ENCODE results near the gene PNMA6E.

PNMA6E gene

DNA sequence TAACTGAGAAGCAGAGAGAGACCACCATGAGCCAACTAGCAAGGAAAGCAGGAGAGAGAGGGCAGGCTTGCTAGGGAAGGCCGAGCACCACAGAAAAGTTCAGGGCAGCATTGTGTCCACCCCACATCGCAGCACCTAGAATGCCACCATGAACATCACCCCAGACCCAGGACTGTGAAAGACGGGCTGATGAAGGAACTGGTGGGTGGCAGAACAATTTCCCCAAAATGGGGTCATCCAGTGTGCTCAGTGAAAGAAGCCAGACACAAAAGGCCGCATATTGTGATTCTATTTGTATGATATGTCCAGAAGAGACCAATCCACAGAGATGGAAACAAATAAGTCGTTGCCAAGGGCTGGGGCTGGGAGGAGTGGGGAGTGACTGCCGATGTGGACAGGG lies 16.8 kb downstream of the PNMA6E start:
- DNase-seq (ENCODE audit: low spot score): no peak

- DNase-seq (ENCODE audit: low spot score): no peak
Measured at GRCh38 chrX:153382563-153383482, 18.3 kb downstream of the PNMA6E start.

DNA sequence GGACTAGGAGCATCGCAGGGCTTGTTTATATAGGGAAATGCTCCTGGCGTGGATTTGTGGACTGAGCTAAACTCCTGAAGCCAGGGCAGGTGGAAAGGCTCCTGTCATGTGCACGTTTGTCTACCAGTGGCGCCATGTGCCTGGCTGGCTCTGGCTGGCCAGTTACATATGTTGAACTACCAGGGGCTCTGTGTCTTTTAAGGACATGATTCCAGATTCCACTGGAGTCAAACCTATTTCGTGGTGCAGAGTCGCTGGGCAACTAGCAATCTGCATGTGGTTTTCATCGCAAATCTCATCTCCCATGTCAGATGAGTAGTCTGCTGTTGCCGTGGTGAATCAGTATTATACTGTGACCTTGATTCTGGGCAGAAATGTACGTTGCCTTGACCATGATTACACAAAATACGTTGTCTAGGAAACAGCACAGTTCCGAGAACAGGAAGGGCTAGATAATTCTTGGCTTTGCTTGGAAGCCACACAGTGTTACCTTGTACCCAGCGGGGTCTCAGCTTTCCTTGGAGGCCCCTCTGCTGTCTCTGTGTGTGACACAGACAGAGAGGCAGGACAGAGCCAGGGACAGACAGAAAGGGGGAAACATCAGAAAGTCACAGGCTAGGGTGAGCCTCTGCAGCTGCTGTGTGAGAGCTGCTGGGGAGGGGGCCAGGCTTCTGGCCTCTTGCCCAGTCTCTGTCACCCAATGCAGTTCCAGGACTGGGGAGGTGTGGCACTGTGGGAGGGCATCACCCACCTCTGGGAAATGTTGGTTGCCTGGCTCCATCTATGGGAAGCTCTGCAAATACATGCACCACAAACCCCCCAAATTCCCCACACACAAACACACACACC lies 19.2 kb downstream of the PNMA6E start:
- DNase-seq (ENCODE audit: low spot score): peak; percentile 10

DNA sequence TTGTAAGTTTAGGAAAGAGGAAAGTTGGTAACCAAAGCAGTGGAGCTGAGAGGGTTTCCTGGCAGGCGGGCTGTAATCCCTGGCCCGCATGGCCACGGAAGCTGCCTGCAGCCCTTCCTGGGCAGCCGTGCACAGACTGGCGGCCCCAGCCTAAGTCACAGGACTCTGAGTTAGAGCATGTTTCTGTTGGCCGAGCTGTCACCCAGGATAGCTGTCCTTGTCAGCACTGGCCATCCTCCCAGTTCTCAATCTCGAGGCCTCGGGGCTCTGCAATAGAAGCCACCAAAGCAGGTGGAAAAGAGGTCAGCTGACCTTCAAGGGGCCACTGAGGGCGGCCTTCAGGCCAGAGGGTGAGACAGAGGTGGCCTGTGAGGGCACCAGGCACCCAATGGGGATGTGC lies 20.5 kb downstream of the PNMA6E start:
- DNase-seq (ENCODE audit: low spot score): no peak

- no peak for DNase-seq (ENCODE audit: low spot score)
Measured at GRCh38 chrX:153379971-153380581, 21.1 kb downstream of the PNMA6E start.

DNA sequence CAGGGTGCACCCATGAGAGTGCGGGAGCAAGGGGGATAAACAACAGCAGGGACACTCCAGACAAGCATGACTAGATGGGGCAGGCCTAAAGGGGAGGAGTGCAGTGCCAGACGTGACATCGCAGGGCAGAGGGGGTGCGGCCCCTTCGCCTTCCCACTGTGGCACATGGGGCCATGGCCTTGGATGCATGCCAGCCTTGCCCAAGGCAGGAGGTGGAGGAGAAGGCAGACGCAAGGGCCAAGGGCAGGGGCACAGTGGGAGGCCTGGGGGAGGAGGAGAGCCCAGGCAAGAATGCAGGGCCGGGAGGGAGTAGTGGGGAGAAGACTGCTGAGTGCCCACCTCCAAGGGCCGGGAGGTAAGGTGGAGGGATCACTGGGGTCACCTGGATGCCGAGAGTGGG lies 21.6 kb downstream of the PNMA6E start:
- DNase-seq (ENCODE audit: low spot score): no peak

DNA sequence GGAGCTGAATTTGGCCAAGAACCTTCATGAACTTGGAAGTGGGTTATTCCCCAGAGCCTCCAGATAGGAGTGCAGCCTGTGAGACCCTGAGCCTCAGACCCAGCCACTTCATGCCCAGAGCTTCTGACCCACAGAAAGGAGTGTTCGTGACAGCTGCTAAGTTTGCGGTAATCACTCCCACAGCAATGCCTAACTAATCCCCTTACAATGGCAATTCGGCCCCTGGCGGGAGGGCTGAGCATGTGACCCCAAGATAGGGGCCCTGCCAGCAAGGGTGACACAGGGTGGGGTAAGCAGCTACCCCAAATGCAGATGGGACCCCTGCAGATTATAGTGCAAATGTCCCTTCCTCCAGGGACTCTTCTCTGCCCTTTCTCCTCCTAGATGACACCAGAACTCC lies 22.5 kb downstream of the PNMA6E start:
- no peak for DNase-seq (ENCODE audit: low spot score)

DNA sequence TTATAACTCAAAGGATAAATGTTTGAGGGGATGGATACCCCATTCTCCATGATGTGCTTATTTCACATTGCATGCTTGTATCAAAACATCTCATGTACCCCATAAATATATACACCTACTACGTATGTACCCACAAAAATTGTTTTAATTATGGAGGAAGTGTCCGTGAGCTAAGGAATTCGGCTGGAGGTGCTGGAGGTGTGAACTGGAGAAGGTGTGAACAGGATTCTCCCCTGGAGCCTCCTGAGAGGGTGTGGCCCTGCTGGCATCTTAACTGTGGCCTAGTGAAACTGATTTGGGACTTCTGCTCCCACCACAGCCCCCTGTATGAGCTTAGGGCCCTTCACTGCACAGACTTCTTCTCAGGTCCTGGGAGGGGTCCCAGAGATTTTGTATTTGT lies 23.4 kb downstream of the PNMA6E start:
- DNase-seq (ENCODE audit: low spot score): no peak

DNA sequence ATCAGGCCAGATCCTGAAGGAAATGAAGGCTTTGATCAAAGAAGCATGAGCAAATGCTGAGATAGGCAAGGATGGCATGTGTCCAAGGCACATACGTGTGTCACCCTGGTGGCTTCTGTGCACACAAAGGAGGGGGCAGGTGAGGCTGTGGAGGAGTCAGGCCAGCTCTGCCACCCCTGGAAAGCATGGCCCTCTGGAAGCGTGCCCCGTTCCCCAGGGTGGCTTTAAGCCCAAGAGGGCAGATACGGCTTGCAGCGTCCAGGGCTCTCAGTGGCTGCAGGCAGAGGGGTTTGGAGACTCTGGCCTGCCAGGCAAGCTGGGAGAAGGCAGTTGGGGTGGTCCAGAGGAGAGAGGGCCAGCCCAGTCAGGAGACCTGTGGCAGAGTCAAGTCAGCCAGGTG lies 25.6 kb downstream of the PNMA6E start:
- DNase-seq (ENCODE audit: low spot score): no peak

GRCh38 chrX:153374426-153374825 lies 26.7 kb downstream of the PNMA6E start:
- DNase-seq (ENCODE audit: low spot score): no peak

DNA sequence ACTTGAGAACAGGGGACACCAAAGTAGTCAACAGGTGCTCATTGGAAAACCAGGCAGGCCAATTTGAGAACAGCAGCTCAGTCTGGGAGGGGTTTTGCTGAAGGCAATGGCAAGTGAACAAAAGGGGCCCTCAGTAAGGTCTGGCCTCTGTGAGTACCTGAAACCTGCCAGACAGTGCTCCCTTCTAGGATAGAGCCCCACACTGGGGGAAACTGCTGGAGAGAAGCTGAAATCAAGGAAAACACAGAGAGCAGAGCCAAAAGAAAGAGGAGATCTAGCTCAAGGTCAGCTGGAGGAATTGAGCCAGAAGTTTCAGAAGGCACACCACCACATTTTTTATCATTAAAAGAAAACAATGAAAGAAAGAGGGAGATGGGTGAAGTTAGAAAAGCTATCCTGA lies 28.2 kb downstream of the PNMA6E start:
- no peak for DNase-seq (ENCODE audit: low spot score)

DNA sequence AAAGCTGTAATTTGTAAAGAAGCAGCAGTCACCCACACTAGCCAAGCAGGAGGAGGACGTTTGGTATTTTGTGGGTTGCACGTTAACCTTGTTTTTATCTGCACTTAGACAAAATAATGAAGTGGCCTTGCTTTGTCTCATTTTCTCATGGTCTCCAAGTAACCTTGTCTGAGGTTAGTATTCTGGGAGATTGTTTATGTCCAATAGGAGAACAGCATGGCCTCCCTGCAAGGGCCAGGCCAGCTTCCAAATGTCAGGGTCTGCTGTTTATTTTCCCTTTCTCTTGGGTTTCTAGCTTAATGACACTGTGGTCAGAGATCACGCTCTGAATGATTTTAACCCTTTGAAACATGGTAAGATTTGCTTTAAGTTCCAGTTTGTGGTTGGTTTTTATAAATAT lies 29.9 kb downstream of the PNMA6E start:
- no peak for DNase-seq (ENCODE audit: low spot score)

- DNase-seq (ENCODE audit: low spot score): no peak
Measured at GRCh38 chrX:153370293-153371055, 30.7 kb downstream of the PNMA6E start.

GRCh38 chrX:153366878-153367538 lies 34.1 kb downstream of the PNMA6E start:
- no peak for DNase-seq (ENCODE audit: low spot score)

GRCh38 chrX:153366119-153366518 lies 35.0 kb downstream of the PNMA6E start:
- no peak for DNase-seq (ENCODE audit: low spot score)

DNA sequence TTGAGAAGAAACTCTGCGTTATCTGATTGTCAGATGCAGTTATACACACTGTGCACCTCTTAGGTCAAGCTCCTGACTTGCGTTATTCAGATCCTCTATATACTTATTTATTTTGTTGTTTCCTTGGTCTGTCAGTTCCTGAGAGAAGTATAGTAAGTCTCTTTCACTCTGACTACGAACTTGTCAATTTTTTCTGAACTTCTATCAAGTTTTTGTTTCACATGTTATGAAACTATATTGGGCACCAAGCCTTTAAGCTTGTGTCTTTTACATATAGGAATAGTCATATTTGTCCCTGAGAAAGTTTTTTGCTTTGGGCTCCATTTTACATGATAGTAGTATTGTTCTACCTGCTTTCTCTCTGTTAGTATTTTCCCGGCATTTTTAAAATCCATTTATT lies 35.5 kb downstream of the PNMA6E start:
- no peak for DNase-seq (ENCODE audit: low spot score)

DNA sequence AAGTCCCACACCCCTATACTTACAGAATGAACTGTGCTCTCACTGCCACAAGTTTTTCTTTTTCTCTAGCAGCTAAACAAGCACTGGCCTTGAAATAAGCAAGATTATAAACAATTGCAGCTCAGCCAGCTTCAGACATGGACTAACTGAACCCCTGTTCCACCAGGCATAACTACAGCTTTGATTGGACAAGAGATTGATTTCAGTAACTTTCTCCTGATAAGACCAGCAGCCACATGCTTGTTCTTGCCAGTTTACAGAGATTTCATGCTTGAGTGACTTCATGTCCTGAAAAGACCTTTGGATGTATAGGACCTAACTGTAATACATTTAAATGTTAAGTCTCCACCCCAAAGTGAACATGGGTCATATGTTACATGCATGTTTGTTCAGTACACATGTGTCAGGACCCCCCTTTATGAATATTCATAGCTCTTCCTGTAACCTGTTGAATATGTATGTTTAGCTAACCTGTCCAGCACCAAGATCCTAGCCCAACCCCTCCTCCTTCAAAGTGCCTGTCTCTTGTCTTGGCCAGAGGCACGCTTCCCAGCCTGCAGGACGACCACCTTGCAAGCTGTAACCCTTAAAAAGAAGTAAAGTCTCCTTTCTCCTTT lies 39.3 kb downstream of the PNMA6E start:
- DNase-seq (ENCODE audit: low spot score): no peak

DNA sequence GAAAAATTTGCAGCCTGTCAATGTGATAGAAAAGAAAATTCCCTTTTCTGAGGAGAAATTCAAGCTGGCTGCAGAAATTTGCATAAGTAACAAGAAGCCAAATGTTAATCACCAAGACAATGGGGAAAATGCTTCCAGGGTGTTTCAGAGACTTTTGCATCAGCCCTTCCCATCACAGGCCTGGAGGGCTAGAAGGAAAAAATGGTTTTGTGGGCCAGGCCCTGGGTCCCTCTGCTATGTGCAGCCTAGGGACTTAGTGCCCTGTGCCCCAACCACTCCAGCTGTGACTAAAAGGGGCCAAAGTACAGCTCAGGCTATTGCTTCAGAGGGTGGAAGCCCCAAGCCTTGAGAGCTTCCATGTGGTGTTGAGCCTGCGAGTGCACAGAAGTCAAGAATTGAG lies 43.3 kb downstream of the PNMA6E start:
- no peak for DNase-seq (ENCODE audit: low spot score)

GRCh38 chrX:153353416-153353815 lies 47.7 kb downstream of the PNMA6E start:
- no peak for DNase-seq (ENCODE audit: low spot score)

DNA sequence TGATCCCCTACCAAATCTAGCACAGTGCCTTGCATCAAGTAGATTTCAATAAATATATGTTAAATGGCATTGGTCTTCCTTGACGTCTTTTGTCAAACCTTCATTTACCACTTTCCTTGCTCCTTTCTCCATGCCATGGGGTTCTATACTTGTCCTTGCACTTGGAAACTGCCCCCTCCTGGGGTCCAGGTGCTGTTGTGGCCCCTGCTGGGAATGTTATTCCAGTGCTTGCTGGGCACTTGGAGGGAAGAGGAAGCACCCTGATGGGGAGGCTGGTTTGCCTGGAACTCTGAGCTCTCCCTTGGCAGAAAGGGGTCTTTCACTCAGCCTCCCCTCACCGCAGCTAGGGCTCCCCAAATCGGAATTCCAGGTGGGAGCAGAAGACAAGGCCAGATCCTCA lies 48.3 kb downstream of the PNMA6E start:
- no peak for DNase-seq (ENCODE audit: low spot score)

DNA sequence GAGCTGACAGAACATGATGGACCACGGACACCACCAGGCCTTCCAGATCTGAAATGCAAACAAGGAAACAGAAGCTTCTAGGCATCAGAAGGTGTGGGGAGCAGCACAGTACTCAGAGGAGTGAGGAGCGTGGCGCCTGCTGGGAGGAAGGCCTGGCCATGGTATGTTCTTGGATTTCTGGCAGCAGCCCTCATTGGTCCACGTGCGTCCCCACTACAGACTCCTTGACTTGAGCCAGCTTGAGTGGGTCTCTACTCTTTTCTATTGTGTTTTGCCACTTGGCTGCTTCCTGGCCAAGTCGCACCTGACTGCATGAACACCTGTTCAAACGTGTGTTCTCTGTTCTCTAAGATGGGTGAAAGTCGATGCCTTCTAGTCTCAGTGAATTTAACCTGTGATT lies 49.2 kb downstream of the PNMA6E start:
- DNase-seq (ENCODE audit: low spot score): no peak
